ENCODE data around the gene GSTO2. TPM values are rescaled to one million over a fixed set of nuclear protein-coding genes. Genes with fewer than 3 reads are reported as not detected.

GSTO2 gene
- total RNA-seq, 1 donor = 3.4 TPM

GRCh38 chr10:104267721-104268404 lies 1.1 kb upstream of the GSTO2 start:
- TF ChIP-seq CTCF (IDR thresholded peaks at IDR 0.05; ENCODE audit: insufficient read depth, low read length) = no peak
- no peak for DNase-seq (ENCODE audit: low read depth)
- H3K4me3 ChIP-seq (ENCODE audit: low read depth, low read length) = peak overlapping the region; percentile 82

- H3K4me3 ChIP-seq (ENCODE audit: low read depth, low read length) = peak overlapping the region; percentile 82
- peak; percentile 13 for DNase-seq (ENCODE audit: low read depth)
- no peak for TF ChIP-seq CTCF (IDR thresholded peaks at IDR 0.05; ENCODE audit: insufficient read depth, low read length)
Observed at GRCh38 chr10:104268405-104268712, 625 bp upstream of the GSTO2 start.

GRCh38 chr10:104273286-104273685 lies 4.3 kb downstream of the GSTO2 start:
- peak; percentile 41 for DNase-seq (ENCODE audit: low read depth)
- TF ChIP-seq CTCF (IDR thresholded peaks at IDR 0.05; ENCODE audit: insufficient read depth, low read length) = no peak
- H3K4me3 ChIP-seq (ENCODE audit: low read depth, low read length) = no peak overlapping the region

- TF ChIP-seq CTCF (IDR thresholded peaks at IDR 0.05; ENCODE audit: insufficient read depth, low read length) = no peak
- peak; percentile 57 for DNase-seq (ENCODE audit: low read depth)
- no peak overlapping the region for H3K4me3 ChIP-seq (ENCODE audit: low read depth, low read length)
Observed at GRCh38 chr10:104273899-104274575, 5.1 kb downstream of the GSTO2 start.

- H3K4me3 ChIP-seq (ENCODE audit: low read depth, low read length) = peak overlapping the region; percentile 53
- TF ChIP-seq CTCF (IDR thresholded peaks at IDR 0.05; ENCODE audit: insufficient read depth, low read length) = peak; percentile 95
- DNase-seq (ENCODE audit: low read depth) = peak; percentile 33
Observed at GRCh38 chr10:104274762-104275721, 6.1 kb downstream of the GSTO2 start.

- H3K4me3 ChIP-seq (ENCODE audit: low read depth, low read length) = no peak overlapping the region
- TF ChIP-seq CTCF (IDR thresholded peaks at IDR 0.05; ENCODE audit: insufficient read depth, low read length) = no peak
- no peak for DNase-seq (ENCODE audit: low read depth)
Observed at GRCh38 chr10:104276192-104276591, 7.2 kb downstream of the GSTO2 start.
